Endothelial cell of hepatic sinusoid (primary cell): ENCODE results near the gene TCF20.

Experiments used
- in situ Hi-C: cut with HindIII; loops from 2 replicates; pipeline ENCODE4 v1.10.0; 2017; ENCODE audit warnings: low sequenced_read_pairs

TCF20 gene

DNA sequence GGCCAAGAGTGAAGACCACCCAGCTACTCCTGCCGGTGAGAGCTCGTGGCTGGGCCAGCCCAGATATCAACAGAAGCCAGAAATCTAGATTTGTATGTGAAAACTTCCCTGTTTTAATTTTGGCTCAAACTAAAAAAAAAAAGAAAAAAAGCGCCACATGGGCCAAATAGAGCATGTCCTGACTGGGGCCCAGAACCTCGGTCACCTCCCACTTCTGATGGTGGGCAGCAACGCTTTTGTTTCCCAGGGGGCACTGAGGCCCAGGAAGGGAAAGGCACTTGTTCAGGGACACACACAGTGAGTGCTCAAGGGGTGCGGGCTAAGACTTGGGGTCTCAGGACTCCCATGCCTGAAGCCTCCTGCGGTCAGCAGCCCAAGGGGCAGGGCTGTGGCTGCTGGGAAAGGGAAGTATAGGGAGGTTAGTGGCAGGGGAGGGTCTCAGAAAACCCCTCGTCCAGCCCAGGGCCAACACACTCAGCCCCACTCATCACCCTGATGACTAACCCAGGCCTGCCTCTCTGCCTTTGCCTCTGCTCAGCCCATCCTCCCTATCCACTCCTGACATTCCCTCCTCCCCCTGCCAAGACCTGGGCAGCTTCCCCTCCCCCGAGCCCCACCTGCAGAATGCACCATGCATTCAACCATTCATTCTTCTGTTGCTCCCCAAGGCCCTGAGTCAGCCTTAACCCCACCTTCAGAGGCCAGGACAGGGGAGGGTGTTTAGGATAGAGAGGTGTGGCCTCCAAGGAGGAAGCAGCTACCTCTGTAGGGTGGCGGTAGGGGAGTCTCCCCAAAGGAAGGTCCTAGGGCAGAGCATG lies 30.0 kb upstream of the TCF20 start:
- in situ Hi-C loops = no loop called here

GRCh38 chr22:42299586-42300258 lies 29.3 kb upstream of the TCF20 start:
- in situ Hi-C loops = no loop called here

GRCh38 chr22:42298746-42299145 lies 28.3 kb upstream of the TCF20 start:
- in situ Hi-C loops = no loop called here

DNA sequence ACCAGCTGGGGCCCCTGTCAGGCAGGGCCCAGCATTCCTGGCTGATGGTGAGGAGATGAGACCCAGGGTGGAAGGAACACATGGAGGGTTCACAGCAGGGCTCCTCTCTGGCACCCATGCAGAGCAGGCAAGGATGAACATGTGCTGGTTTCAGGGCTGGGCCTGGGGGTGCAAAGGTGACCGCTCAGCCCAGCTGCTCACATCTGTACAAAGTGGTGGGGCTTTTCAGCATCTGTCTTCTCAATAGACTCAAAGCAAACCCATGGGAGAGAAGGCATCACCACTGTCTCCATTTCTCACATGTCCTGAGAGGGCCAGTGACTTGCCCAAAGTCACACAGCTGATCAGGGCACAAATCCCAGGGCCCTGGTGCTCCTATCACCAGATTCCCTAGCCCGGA lies 27.3 kb upstream of the TCF20 start:
- in situ Hi-C loops = no loop called here

DNA sequence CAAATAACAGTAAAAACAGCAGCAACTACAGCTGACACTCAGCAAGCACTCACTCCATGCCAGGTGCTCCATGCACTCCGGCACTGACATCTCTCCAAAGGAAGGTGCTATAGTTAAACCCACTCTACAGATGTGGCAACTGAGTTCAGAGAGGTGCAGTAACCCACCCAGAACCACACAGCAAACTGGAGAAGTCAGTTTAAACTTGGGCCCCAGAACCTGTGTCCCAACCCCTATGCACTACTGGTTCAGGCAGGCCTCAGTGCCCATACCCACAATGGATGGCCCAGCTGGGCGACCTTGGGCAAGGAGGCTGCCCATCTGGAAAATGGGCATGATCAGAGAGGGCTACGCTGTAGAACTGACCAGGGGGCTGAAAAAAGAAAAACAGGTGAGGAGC lies 26.4 kb upstream of the TCF20 start:
- in situ Hi-C loops = no loop called here

DNA sequence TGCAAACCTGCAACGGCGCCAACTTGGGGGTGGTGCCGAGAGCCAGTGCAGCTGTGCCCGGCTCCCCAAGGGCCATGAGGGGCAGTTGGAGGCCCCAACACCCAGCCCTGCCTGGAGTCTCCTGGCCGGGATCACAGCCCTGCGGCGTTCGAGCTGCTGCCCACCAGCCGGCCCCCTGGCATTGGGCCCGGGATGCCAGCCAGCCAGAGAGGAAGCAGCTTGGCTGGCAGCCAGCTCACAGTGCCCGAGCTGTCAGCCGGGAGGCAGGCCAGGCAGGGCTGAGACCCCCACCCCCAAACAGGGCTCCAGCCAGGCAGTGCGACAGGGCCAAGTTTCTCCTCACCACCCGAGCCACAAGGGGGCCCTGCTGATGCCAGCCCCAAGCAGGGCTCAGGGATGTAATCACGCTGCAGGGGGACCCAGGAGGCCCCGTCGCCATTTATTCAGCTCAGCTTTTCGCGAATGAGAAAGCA lies 26.0 kb upstream of the TCF20 start:
- in situ Hi-C loops = no loop called here

GRCh38 chr22:42294034-42294985 lies 23.9 kb upstream of the TCF20 start:
- in situ Hi-C loops = no loop called here

- in situ Hi-C loops = no loop called here
These were observed 22.5 kb upstream of the TCF20 start for GRCh38 chr22:42292732-42293520.

- in situ Hi-C loops = no loop called here
These were observed 20.8 kb upstream of the TCF20 start for GRCh38 chr22:42291287-42291686.

- in situ Hi-C loops = no loop called here
These were observed 19.5 kb upstream of the TCF20 start for GRCh38 chr22:42289671-42290541.

GRCh38 chr22:42288791-42289190 lies 18.3 kb upstream of the TCF20 start:
- in situ Hi-C loops = no loop called here

DNA sequence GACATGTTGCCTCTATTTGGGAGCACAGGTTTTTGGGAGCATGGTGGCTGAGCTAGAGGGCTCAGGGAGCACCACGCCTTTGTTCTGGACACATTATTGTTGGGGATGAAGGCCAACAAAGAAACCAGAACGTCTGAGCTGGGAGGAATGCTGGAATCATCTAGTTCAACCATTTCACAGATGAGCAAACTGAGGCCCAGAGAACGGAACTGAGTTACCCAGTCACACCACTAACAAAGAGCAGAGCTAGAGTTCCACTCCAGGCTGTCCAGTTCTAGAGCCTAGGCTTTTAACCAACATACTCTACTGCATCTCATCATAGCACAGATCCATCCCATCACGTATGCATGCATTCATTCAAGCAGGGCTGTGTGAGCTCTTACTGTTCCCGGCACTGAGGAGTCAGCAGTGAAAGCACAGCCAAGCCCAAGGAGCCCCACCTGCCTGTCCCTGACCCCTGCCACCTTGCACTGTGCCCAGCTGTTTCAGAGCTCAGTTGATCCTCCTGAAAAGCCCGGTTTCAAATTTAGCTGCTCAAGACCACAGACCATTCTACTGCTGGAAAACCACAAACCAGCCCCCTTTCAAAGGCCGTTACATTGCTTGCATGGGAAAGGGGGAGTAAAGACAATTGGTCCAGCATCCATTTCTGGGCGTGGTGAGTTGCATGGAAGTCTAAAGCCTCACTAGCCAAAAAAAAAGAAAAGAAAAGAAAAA lies 16.9 kb upstream of the TCF20 start:
- in situ Hi-C loops = no loop called here

- in situ Hi-C loops = no loop called here
These were observed 15.8 kb upstream of the TCF20 start for GRCh38 chr22:42286205-42286604.

DNA sequence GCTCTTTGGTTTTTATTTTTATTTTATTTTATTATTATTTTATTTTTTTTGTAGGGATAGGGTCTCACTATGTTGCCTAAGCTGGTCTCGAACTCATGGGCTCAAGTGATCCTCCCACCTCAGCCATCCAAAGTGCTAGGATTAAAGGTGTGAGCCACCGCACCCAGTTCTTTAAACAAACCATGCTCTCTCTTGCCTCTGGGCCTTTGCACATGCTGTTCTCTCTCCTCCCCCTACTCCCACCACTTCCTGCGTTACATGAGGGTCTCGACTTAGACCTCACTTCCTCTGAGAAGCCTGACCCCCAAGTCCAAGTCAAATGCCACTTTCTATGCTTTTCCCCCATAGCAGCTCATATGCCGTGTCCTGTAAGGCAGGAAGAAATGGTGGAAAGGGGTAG lies 15.2 kb upstream of the TCF20 start:
- in situ Hi-C loops = no loop called here

- in situ Hi-C loops = no loop called here
These were observed 14.3 kb upstream of the TCF20 start for GRCh38 chr22:42284643-42285181.

DNA sequence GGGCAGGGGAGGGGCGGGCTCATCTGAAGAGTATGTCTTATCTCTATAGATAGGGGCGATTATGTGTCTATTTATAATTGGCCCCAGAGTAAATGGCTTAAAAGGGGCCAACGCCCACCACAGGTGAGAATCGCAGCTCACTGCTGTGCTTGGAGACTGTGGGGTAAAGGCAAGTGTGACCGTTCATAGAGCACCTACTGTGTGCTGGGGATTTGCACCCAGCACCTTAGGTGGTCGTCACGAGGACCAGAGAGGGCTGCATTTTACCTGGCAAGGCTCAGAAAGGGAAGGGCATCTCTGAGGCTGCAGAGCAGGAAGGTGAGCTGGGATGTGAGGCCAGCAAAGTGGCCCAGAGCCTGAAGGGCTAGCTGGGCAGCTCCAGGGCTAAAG lies 13.7 kb upstream of the TCF20 start:
- in situ Hi-C loops = no loop called here

DNA sequence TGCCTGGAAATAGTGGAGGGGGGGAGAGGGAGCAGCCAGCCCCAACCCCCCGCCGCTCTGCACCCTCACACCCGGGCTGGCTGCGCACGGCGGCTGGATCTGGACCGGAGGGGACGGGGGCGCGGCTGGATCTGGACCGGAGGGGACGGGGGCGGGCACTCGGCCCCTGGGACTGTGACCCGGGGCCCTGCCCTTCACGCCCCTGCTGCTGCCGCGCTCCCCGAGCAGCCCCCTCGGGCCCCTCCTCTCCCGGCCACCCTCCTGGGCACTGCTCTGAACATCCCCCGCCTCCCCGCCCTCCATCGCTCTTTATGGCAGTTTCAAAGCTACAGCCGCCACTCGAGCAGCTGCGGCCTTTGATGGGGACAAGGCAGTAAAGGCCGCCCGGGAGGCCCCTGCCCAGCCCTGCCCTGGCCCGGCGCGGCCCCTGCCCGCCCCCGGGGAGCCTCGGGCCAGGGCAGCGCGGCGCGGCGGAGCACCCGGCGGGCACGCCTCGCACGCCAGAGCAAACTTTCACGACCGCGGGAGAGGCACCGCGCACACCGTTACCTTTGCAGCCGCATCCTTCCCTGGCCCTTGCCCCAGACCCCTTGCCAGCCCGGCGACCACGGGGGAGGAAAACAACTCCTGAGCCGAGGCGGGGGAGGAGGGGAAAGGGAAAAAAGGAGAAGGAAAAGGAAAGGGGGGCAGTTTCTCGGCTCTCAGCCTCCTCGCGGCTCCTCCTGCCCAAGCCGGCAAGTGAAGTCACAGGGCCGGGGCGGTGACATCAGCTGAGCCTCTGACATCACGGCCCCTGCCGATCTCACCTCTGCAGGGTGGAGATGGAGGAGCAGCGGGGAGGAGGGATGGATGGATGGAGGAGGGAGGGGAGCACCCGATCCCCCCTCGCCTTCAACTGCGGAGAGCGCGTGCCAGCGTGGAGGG lies 13.1 kb upstream of the TCF20 start:
- in situ Hi-C loops = no loop called here

DNA sequence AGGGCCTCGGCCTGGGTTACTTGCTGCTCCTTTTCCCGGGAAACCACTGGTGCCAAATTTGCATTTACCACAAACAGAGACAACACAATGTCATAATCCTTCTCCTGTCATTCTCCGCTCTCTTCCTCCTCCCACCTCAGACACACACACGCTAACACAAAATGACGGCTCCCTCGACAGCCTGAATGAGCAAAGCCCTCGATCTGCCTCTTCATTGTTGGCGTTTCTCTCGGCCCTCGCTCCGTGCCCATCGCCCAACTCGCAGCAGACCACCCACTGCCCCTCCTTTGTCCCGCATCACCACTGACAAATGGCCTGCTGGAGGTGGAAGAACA lies 12.5 kb upstream of the TCF20 start:
- in situ Hi-C loops = no loop called here
